GM23338 (cell line): ENCODE results near the gene RHEX. TPM values are rescaled to one million over a fixed set of nuclear protein-coding genes. Genes with fewer than 3 reads are reported as not detected.

Source experiments
- ATAC-seq: fragments of 200-7000 bp; cut with Tn5 transposase; 3 replicates; pipeline ENCODE4 v1.9.1; 2020
- DNase-seq: peaks from one replicate; pipeline ENCODE4 v3.0.0-alpha.2; 2015; ENCODE audit warnings: low spot score
- H2AFZ ChIP-seq: fragments of 200-600 bp; sonication (generic); 2 replicates; pipeline ENCODE4 v1.8.0; 2016; ENCODE audit warnings: antibody characterized with exemption, mild to moderate bottlenecking, moderate library complexity
- H3F3A ChIP-seq: fragments of 200-600 bp; sonication (generic); replicated peaks from 2 replicates; pipeline ENCODE4 v1.8.0; 2017; ENCODE audit warnings: antibody characterized with exemption, mixed run types, low read depth
- H3K27ac ChIP-seq: fragments of 200-600 bp; sonication (generic); 2 replicates; pipeline ENCODE4 v1.6.1; 2016; ENCODE audit warnings: low read depth
- H3K27me3 ChIP-seq: fragments of 200-600 bp; sonication (generic); 2 replicates; pipeline ENCODE4 v1.8.0; 2016; ENCODE audit warnings: mild to moderate bottlenecking, mixed run types, moderate library complexity; ENCODE audit not compliant: insufficient read depth
- H3K36me3 ChIP-seq: fragments of 200-600 bp; sonication (generic); 2 replicates; pipeline ENCODE4 v1.8.0; 2016; ENCODE audit warnings: mild to moderate bottlenecking; ENCODE audit not compliant: insufficient read depth
- H3K4me1 ChIP-seq: fragments of 200-600 bp; sonication (generic); 2 replicates; pipeline ENCODE4 v1.8.0; 2016; ENCODE audit warnings: mild to moderate bottlenecking, moderate library complexity; ENCODE audit not compliant: insufficient read depth
- H3K4me2 ChIP-seq: fragments of 200-600 bp; sonication (generic); 2 replicates; pipeline ENCODE4 v1.7.1; 2017; ENCODE audit warnings: mixed run types
- H3K4me3 ChIP-seq: fragments of 200-600 bp; sonication (generic); 2 replicates; pipeline ENCODE4 v1.6.1; 2016; ENCODE audit warnings: mixed run types
- H3K79me2 ChIP-seq: fragments of 200-600 bp; sonication (generic); replicated peaks from 2 replicates; pipeline ENCODE4 v1.8.0; 2017; ENCODE audit warnings: mild to moderate bottlenecking; ENCODE audit not compliant: insufficient read depth
- H3K9me2 ChIP-seq: fragments of 200-600 bp; sonication (generic); 2 replicates; pipeline ENCODE4 v1.8.0; 2017; ENCODE audit not compliant: insufficient read depth
- H4K20me1 ChIP-seq: fragments of 200-600 bp; sonication (generic); replicated peaks from 2 replicates; pipeline ENCODE4 v1.8.0; 2017; ENCODE audit warnings: mild to moderate bottlenecking; ENCODE audit not compliant: insufficient read depth
- H3K27ac Mint-ChIP-seq: 2 replicates; pipeline ENCODE4 v1.8.0; 2020; ENCODE audit warnings: inconsistent platforms, mild to moderate bottlenecking, moderate library complexity, mixed read lengths
- H3K27me3 Mint-ChIP-seq: 3 replicates; pipeline ENCODE4 v1.8.0; 2022; ENCODE audit warnings: low read depth, mild to moderate bottlenecking, moderate library complexity, mixed read lengths, inconsistent platforms; ENCODE audit not compliant: insufficient read depth, poor library complexity
- H3K36me3 Mint-ChIP-seq: 3 replicates; pipeline ENCODE4 v1.8.0; 2021; ENCODE audit warnings: low read depth, mild to moderate bottlenecking, inconsistent platforms, moderate library complexity, mixed read lengths
- H3K4me1 Mint-ChIP-seq: 3 replicates; pipeline ENCODE4 v1.8.0; 2020; ENCODE audit warnings: mild to moderate bottlenecking, inconsistent platforms, mixed read lengths
- H3K4me3 Mint-ChIP-seq: 3 replicates; pipeline ENCODE4 v1.8.0; 2021; ENCODE audit warnings: moderate library complexity, mild to moderate bottlenecking, inconsistent platforms, mixed read lengths
- H3K9me3 Mint-ChIP-seq: 3 replicates; pipeline ENCODE4 v1.8.0; 2020; ENCODE audit warnings: moderate library complexity, mild to moderate bottlenecking, inconsistent platforms, mixed read lengths
- CREB1 ChIP-seq: fragments of 250-450 bp; sonication (Bioruptor Pico); IDR thresholded peaks from 2 replicates; pipeline ENCODE4 v1.5.0; 2020; ENCODE audit warnings: low read depth, mild to moderate bottlenecking, moderate library complexity
- EZH2 ChIP-seq: fragments of 200-600 bp; sonication (generic); IDR thresholded peaks from one replicate; pipeline ENCODE4 v1.8.0; 2017; ENCODE audit warnings: antibody characterized with exemption, mild to moderate bottlenecking, low read depth; ENCODE audit not compliant: unreplicated experiment
- EZH2phosphoT487 ChIP-seq: fragments of 200-600 bp; sonication (generic); IDR thresholded peaks from one replicate; pipeline ENCODE4 v1.8.1; 2018; ENCODE audit warnings: antibody characterized with exemption; ENCODE audit not compliant: unreplicated experiment
- JUNB ChIP-seq: IDR thresholded peaks from one replicate; pipeline ENCODE4 v1.6.1; 2016; ENCODE audit warnings: antibody characterized with exemption; ENCODE audit not compliant: unreplicated experiment
- NANOG ChIP-seq: IDR thresholded peaks from 2 replicates; pipeline ENCODE4 v1.6.1; 2016; ENCODE audit warnings: antibody characterized with exemption, borderline replicate concordance
- POLR2AphosphoS5 ChIP-seq: IDR thresholded peaks from 2 replicates; pipeline ENCODE4 v1.6.1; 2016; ENCODE audit warnings: antibody characterized with exemption, low read depth
- STAT1 ChIP-seq: IDR thresholded peaks from one replicate; pipeline ENCODE4 v1.6.1; 2016; ENCODE audit warnings: antibody characterized with exemption; ENCODE audit not compliant: unreplicated experiment
- ZNF114 ChIP-seq: fragments of 250-450 bp; sonication (Bioruptor Pico); IDR thresholded peaks from 2 replicates; pipeline ENCODE4 v1.5.0; 2020; ENCODE audit warnings: mild to moderate bottlenecking, moderate library complexity
- ZNF331 ChIP-seq: fragments of 250-450 bp; sonication (Bioruptor Pico); IDR thresholded peaks from 2 replicates; pipeline ENCODE4 v1.5.0; 2020; ENCODE audit warnings: low read depth, mild to moderate bottlenecking, moderate library complexity
- polyA plus RNA-seq: library from polyadenylated mRNA; unstranded; fragments of >200 nt; fragmentation: Nextera tagmentation; extraction: Ambion mirVana; gene quantifications from 2 replicates; pipeline ENCODE4 v1.2.1, GENCODE V29; 2016
- total RNA-seq: library from RNA; depleted of rRNA; stranded (reverse); fragments of >200 nt; shearing (Covaris generic); gene quantifications from 2 replicates; pipeline ENCODE4 v1.2.3, GENCODE V29; 2014
- TF ChIP-seq, protein P1 (sequence below): IDR thresholded peaks from 2 replicates; pipeline ENCODE4 v1.6.1; 2016; ENCODE audit warnings: antibody characterized with exemption
- TF ChIP-seq, protein P2 (sequence below): IDR thresholded peaks from one replicate; pipeline ENCODE4 v1.6.1; 2018; ENCODE audit warnings: antibody characterized with exemption; ENCODE audit not compliant: unreplicated experiment
- TF ChIP-seq, protein P3 (sequence below): fragments of 250-450 bp; sonication (Bioruptor Pico); IDR thresholded peaks from 2 replicates; pipeline ENCODE4 v1.5.0; 2020; ENCODE audit warnings: mild to moderate bottlenecking, moderate library complexity
- TF ChIP-seq, protein P4 (sequence below), 2 experiments: fragments of 200-600 bp in 1 of 2; sonication (generic) in 1 of 2; conservative IDR thresholded peaks; 2 replicates each; pipeline versions ENCODE4 v1.5.1 to v1.6.1; 2016 to 2017; ENCODE audit warnings: antibody characterized with exemption in 2 of 2, low read depth in 2 of 2, mild to moderate bottlenecking in 2 of 2, moderate library complexity in 1 of 2

Gene RHEX
- total and polyA plus RNA-seq, 2 experiments from 2014 or later: not detected

DNA sequence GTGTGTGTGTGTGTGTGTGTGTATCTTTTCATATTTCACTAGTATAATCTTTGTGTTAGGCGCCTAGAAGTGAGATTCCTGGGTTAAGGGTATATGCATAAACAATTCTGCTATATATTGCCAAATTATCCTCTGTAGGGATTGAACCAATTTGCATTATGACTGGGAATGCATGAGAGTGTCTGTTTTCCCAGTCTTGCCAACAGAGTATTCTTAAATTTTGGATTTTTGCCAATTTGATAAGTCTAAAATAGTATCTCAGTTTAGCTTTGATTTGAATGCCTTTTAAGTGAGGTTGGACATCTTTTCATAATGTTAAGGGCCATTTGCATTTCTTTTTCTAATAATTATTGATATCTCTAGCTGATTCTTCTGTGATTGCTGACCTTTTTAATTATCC lies 72.4 kb downstream of the RHEX start:
- no peak overlapping the region for H3K4me3 ChIP-seq
- no peaks in the 10 kb centered on the region for H3K36me3 ChIP-seq
- no peak overlapping the region for H3K4me2 ChIP-seq
- no peak for ATAC-seq
- Mint-ChIP-seq H3K27me3 (no peaks in the 10 kb centered on the region), H3K9me3 (peaks cover 24% of the 10 kb centered on the region), H3K4me1 (no peaks in the 10 kb centered on the region), H3K4me3 (no peak overlapping the region), H3K27ac (no peak overlapping the region), H3K36me3 (no peaks in the 10 kb centered on the region; the same call in 2 of the 3 replicates)
- no peak for DNase-seq
- no peaks in the 10 kb centered on the region for H3K4me1 ChIP-seq
- no peaks in the 10 kb centered on the region for H4K20me1 ChIP-seq
- H3K27ac ChIP-seq: no peak overlapping the region
- H3K9me2 ChIP-seq: no peaks in the 10 kb centered on the region
- TF ChIP-seq, protein P1, sequence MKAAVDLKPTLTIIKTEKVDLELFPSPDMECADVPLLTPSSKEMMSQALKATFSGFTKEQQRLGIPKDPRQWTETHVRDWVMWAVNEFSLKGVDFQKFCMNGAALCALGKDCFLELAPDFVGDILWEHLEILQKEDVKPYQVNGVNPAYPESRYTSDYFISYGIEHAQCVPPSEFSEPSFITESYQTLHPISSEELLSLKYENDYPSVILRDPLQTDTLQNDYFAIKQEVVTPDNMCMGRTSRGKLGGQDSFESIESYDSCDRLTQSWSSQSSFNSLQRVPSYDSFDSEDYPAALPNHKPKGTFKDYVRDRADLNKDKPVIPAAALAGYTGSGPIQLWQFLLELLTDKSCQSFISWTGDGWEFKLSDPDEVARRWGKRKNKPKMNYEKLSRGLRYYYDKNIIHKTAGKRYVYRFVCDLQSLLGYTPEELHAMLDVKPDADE: no peak
- TF ChIP-seq CREB1 (CRISPR knock-in tag): no peak
- TF ChIP-seq, protein P2, sequence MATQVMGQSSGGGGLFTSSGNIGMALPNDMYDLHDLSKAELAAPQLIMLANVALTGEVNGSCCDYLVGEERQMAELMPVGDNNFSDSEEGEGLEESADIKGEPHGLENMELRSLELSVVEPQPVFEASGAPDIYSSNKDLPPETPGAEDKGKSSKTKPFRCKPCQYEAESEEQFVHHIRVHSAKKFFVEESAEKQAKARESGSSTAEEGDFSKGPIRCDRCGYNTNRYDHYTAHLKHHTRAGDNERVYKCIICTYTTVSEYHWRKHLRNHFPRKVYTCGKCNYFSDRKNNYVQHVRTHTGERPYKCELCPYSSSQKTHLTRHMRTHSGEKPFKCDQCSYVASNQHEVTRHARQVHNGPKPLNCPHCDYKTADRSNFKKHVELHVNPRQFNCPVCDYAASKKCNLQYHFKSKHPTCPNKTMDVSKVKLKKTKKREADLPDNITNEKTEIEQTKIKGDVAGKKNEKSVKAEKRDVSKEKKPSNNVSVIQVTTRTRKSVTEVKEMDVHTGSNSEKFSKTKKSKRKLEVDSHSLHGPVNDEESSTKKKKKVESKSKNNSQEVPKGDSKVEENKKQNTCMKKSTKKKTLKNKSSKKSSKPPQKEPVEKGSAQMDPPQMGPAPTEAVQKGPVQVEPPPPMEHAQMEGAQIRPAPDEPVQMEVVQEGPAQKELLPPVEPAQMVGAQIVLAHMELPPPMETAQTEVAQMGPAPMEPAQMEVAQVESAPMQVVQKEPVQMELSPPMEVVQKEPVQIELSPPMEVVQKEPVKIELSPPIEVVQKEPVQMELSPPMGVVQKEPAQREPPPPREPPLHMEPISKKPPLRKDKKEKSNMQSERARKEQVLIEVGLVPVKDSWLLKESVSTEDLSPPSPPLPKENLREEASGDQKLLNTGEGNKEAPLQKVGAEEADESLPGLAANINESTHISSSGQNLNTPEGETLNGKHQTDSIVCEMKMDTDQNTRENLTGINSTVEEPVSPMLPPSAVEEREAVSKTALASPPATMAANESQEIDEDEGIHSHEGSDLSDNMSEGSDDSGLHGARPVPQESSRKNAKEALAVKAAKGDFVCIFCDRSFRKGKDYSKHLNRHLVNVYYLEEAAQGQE: no peak
- no peak for TF ChIP-seq STAT1
- TF ChIP-seq, protein P3, sequence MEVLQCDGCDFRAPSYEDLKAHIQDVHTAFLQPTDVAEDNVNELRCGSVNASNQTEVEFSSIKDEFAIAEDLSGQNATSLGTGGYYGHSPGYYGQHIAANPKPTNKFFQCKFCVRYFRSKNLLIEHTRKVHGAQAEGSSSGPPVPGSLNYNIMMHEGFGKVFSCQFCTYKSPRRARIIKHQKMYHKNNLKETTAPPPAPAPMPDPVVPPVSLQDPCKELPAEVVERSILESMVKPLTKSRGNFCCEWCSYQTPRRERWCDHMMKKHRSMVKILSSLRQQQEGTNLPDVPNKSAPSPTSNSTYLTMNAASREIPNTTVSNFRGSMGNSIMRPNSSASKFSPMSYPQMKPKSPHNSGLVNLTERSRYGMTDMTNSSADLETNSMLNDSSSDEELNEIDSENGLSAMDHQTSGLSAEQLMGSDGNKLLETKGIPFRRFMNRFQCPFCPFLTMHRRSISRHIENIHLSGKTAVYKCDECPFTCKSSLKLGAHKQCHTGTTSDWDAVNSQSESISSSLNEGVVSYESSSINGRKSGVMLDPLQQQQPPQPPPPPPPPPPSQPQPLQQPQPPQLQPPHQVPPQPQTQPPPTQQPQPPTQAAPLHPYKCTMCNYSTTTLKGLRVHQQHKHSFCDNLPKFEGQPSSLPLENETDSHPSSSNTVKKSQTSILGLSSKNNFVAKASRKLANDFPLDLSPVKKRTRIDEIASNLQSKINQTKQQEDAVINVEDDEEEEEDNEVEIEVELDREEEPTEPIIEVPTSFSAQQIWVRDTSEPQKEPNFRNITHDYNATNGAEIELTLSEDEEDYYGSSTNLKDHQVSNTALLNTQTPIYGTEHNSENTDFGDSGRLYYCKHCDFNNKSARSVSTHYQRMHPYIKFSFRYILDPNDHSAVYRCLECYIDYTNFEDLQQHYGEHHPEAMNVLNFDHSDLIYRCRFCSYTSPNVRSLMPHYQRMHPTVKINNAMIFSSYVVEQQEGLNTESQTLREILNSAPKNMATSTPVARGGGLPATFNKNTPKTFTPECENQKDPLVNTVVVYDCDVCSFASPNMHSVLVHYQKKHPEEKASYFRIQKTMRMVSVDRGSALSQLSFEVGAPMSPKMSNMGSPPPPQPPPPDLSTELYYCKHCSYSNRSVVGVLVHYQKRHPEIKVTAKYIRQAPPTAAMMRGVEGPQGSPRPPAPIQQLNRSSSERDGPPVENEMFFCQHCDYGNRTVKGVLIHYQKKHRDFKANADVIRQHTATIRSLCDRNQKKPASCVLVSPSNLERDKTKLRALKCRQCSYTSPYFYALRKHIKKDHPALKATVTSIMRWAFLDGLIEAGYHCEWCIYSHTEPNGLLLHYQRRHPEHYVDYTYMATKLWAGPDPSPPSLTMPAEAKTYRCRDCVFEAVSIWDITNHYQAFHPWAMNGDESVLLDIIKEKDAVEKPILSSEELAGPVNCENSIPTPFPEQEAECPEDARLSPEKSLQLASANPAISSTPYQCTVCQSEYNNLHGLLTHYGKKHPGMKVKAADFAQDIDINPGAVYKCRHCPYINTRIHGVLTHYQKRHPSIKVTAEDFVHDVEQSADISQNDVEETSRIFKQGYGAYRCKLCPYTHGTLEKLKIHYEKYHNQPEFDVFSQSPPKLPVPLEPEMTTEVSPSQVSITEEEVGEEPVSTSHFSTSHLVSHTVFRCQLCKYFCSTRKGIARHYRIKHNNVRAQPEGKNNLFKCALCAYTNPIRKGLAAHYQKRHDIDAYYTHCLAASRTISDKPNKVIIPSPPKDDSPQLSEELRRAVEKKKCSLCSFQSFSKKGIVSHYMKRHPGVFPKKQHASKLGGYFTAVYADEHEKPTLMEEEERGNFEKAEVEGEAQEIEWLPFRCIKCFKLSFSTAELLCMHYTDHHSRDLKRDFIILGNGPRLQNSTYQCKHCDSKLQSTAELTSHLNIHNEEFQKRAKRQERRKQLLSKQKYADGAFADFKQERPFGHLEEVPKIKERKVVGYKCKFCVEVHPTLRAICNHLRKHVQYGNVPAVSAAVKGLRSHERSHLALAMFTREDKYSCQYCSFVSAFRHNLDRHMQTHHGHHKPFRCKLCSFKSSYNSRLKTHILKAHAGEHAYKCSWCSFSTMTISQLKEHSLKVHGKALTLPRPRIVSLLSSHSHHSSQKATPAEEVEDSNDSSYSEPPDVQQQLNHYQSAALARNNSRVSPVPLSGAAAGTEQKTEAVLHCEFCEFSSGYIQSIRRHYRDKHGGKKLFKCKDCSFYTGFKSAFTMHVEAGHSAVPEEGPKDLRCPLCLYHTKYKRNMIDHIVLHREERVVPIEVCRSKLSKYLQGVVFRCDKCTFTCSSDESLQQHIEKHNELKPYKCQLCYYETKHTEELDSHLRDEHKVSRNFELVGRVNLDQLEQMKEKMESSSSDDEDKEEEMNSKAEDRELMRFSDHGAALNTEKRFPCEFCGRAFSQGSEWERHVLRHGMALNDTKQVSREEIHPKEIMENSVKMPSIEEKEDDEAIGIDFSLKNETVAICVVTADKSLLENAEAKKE (CRISPR knock-in tag): no peak
- TF ChIP-seq, protein P4, sequence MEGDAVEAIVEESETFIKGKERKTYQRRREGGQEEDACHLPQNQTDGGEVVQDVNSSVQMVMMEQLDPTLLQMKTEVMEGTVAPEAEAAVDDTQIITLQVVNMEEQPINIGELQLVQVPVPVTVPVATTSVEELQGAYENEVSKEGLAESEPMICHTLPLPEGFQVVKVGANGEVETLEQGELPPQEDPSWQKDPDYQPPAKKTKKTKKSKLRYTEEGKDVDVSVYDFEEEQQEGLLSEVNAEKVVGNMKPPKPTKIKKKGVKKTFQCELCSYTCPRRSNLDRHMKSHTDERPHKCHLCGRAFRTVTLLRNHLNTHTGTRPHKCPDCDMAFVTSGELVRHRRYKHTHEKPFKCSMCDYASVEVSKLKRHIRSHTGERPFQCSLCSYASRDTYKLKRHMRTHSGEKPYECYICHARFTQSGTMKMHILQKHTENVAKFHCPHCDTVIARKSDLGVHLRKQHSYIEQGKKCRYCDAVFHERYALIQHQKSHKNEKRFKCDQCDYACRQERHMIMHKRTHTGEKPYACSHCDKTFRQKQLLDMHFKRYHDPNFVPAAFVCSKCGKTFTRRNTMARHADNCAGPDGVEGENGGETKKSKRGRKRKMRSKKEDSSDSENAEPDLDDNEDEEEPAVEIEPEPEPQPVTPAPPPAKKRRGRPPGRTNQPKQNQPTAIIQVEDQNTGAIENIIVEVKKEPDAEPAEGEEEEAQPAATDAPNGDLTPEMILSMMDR (conservative IDR thresholded peaks at IDR 0.05; ENCODE audit: low read depth in 2 of 2): no peak
- no peak for TF ChIP-seq POLR2AphosphoS5
- TF ChIP-seq ZNF331 (CRISPR knock-in tag): no peak
- TF ChIP-seq EZH2phosphoT487: no peak
- TF ChIP-seq ZNF114: no peak
- TF ChIP-seq EZH2: no peak
- no peak for TF ChIP-seq NANOG
- TF ChIP-seq JUNB: no peak
- no peaks in the 10 kb centered on the region for H3K79me2 ChIP-seq
- no peaks in the 10 kb centered on the region for H3F3A ChIP-seq
- no peaks in the 10 kb centered on the region for H3K27me3 ChIP-seq
- H2AFZ ChIP-seq: no peak overlapping the region
